HG03571 (cell line): ENCODE results near the gene NFIB.
A peak's percentile ranks its signal among the peaks of the same experiment; 100 is the strongest.

Experiments used
- ATAC-seq: cut with Tn5 transposase; IDR thresholded peaks from one replicate; pipeline ENCODE4 v1.9.1; 2021; ENCODE audit not compliant: unreplicated experiment

NFIB gene

DNA sequence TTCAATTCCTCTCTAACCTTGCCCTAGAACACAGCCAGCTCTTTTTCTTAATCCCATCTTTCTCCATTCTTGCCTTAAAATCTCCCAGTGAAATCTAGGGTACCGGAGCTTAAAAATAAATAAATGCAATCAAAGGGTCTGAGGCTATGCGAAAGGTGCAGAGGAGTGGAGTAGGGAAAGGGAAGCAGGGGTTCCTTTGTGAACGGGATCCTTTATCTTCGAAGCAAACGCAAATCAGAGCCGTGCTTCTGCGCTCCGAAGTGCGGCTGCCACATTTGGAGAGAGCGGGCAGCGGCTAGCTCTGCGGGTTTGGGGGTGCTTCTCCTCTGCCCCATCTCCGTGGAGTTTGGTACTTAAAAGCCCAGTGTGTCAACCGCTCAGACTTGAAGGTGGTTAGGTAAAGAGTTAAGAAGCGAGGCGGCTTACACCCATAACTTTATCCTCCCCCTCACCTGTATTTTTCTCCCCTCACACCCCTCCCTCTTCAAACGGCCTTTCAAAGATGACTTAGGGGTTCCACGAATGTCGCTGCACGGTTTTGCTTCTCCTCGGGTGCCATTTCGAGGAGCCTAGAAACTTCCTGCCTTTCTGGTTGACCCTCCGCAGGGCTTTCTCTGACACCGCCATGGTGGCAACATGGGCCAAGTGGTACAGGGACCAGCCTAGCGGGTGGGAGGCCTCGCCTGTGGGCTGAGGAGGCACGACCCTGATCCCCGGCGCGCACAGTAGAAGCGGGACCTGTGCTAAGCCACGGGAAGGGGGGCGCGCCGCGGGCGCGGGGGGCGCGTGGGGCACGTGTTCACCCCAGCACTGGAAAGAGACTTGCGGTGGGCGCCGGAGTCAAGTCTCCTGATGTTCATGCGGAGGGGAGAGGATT is 31.7 kb upstream of the NFIB start:
- no peak for ATAC-seq

GRCh38 chr9:14344941-14345353 is 31.0 kb upstream of the NFIB start:
- ATAC-seq = no peak

GRCh38 chr9:14344053-14344524 is 30.1 kb upstream of the NFIB start:
- ATAC-seq = no peak

GRCh38 chr9:14343261-14344031 is 29.5 kb upstream of the NFIB start:
- no peak for ATAC-seq

- ATAC-seq = no peak
These were observed 28.8 kb upstream of the NFIB start for GRCh38 chr9:14342736-14343135.

DNA sequence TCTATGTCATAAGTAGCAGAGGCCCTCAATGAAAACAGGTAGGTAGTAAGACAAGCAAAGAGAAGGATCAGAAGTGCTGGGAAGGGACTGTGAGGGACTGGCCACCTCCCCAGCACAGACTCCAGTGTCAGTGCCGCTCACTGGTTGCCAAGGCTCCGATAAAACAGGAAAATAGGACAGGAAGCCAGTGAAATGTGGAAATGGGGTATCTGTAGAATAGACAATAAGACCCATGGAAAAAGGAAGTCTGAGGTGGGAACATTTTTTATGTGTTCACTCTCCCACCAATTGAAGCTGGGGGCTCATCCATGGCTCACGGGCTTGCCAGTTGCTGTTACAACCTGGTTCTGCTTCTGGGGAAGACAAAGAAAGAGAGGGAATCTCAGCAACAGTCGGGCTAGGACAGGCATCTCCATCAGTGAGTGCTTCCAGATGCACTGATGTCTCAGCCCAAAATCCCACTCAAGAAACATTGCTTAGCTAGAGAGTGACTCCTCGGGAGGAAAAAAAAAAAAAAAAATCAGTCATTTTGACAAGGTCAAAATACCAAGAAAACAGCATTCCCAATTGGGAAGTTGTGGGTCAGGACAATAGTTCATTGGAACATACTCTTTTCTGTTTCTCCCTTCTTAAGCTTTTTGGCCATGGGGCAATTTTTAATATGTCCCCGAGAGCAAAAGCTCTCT is 27.6 kb upstream of the NFIB start:
- no peak for ATAC-seq

GRCh38 chr9:14340994-14341393 is 27.1 kb upstream of the NFIB start:
- no peak for ATAC-seq

GRCh38 chr9:14340219-14340873 is 26.4 kb upstream of the NFIB start:
- ATAC-seq = no peak

DNA sequence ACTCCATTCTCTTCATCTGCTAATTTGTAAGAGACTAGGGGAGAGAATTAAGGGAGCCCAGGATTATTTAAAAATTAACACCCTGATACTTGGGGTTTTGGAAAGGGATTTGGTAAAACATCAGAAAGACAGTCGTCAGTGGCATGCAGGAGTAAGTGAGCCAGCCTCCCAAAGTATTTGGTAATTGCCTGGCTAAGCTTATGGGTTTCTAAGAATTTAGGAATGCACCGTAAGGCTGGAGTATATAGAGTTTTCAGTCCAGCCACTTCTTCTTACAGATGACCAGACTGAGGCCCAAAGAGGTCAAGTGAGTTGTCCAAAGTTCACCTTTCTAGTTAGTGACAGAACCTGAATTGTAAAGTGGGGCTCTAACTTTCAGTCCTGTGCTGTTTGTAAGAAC is 25.8 kb upstream of the NFIB start:
- ATAC-seq = no peak

- ATAC-seq = no peak
These were observed 23.7 kb upstream of the NFIB start for GRCh38 chr9:14337615-14338014.

DNA sequence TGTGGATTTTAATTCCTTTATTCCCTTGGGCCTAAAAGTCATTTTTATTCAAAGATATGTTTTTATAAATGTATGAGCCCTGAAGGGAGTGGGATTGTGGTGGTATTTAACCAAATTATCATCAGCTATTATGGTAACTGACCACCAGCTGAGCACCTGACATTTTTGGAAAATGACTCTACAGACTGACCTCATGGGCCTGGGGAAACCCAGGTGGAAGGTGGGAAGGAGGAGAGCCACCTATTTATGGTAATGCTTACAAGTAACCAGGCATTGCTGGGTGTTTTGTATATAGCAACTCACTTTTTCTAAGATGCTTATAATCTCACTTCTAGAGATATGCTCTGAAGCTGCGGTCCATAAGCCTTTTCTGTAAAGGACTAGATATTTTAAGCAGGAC is 22.3 kb upstream of the NFIB start:
- no peak for ATAC-seq

DNA sequence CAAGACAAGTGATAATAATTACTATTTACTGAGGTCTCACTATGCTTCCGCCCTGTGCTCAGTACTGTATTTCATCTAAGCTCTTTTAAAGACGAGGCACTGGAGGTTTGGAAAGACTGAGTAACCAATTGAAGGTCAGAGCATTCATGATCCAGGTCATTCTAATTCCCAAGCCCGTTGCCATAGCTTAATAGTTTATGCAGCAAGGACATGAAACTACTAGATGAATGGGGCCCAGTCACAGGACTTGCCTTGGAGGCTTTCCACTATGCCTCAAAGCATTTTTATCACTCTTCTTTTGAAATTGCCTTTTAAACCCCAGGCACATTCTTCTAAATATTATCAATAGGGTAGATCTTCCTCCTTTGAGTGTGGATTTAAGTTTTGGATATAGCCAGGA is 17.2 kb upstream of the NFIB start:
- ATAC-seq = no peak

DNA sequence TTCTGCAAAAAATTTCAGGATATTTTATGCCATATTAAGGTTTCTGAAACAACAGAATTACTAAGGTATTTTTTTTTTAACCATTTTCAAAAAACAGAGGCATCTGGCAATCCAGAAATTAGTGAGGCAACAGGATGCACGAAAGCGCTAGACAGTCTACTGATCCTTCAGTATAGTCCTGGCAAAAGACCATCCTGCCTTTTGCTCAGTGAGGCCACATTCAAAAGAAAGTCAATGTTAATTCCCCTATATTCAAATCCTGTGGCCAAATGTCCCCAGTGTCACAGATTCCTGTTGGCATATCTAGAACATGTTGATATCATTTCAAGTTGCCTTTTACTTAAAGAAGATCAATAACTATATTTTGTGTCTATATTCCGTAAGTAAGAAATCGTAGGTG is 13.1 kb upstream of the NFIB start:
- ATAC-seq = no peak

DNA sequence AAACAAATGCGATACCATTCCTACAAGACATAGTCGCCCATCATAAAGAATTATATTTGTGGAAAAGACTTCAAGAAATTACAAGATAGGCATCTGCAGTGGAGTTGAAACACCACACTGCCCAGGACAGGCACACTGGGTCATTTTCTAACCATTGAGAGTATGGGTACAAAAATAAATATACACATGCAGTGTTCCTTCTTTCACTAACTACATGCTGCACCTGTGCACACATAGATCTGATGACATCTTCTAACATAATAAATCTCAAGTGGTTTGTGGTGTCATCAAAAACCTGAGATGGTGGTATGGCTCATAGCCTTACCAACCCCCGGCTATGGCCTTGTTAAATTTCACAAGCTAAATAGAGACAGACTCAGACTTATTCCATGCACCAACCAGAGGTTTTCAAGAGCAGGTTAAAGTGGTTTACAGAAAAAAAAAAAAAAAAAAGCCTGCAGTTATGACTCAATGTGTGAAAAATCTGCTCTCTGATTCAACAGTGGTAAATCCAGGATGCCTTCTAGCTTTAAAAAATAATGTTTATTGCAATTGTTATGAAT is 12.4 kb upstream of the NFIB start:
- ATAC-seq = no peak

DNA sequence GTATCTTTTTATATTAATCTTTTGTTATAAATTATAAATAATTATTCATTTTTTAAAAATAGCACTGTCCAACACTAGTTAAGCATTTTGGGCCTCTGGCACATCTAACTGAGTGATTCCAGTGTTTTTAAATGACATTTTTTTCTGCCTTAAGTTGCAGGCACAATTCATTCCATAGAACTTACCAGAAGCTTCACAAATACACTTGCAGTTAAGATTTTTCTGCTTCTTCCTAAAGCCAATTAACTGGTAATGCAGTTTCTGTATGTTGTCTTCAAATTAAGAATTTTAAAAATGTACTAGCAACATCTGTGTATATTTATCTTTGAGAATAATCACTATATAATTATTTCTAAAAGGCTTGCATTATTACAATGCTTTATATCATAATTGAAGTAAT is 11.2 kb upstream of the NFIB start:
- no peak for ATAC-seq

GRCh38 chr9:14323985-14324650 is 10.2 kb upstream of the NFIB start:
- ATAC-seq = no peak

DNA sequence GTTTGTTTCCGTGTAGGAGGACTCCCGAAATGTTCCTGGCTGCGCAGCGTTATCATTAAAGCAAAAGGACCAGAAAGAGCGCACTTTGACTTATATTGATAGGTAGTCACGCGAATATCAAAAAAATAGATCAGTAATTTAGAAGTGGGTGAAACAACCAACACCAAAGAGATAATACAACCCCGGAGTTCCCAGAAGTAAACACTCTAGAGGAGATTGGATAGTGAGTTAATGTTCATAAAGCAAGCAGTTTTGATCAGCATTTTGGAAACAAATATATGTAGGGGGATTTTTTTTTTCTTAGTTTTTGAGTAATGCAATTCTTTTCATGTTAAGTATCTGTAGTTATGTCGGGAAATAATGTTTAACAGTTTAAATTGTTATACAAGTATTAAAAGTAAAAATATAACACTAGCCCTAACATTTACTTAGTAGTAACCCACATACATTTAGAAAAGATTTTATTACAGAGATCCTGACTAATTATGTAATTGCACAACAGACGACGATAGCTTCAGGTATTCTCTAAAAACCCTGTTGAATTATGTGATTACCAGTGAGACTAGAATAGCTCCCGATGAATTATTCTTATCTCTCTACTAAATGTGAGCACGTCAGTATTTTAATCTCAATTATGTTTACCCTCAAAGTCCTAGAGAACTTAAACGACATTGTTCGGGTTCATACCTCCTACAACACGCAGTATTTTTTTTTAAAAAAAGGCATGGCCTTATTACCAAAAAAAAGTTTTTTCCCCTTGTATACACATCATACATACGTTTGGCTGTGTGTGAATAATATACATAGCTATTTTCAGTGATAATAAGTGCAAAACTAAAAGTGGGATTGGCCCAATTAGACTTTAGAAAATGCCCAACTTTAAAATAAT is 9.4 kb upstream of the NFIB start:
- peak; percentile 2 for ATAC-seq

GRCh38 chr9:14322211-14323082 is 8.5 kb upstream of the NFIB start:
- peak; percentile 83 for ATAC-seq
